Stimulated activated CD4-positive, alpha-beta T cell treated with anti-CD3 and anti-CD28 coated beads, Interleukin-1b, Interleukin-23, amount 100 ng/mL, for 24 hours (primary cell): ENCODE measurements around the gene FAM222B.
"Not testable (repeated sequence)": the region's sequence is repeated elsewhere in the genome, so short reads cannot be mapped to it uniquely, and the experiment has no call there.

Experiments
- DNase-seq, 4 experiments: peaks; one replicate each; pipeline ENCODE4 v3.0.0-alpha.2; 2020; ENCODE audit warnings: low read depth in 4 of 4, low spot score in 1 of 4

Gene FAM222B

DNA sequence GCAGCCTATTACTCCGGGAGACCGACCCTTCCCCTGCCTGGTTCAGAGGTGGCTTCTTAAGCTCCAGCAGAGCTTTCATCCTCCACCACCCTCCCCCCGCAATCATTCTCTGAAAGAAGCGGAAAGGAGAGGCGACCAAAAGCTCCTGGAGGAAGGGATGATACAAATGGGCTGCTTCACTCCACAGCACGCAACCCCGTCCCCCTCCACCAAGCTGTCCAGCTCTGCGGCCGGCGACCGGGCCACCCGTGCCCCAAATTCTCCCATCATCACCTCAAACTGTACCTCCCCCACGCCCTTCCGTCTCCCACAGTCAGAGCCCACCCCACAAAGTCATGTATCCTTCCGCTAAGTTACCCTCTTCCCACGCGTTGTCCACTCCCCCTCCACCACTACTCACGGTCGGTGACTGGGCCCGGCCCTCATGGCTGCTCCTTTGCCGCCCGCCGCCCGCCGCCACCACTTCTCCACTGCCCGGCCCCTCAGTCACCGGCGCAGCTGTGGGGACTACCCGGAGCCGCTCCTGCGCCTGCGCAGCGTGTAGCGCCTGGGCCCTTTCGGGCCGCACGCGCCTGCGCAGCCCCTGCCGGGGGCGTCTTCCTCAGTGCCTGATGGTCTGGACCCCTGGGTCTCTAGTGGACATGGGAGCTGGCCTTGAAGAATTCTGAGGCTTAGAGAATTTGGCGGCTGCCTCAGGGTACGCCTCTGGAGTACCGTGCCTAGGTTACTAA lies at the start of gene FAM222B:
TSS of gene FAM222B (minus strand) at position 509 of the 731 bp plus-strand sequence. CDS start 76,123 bp downstream, outside the sequence.
- DNase-seq, result peak; percentile 60 to 85 (median 76)

- no peak for DNase-seq
Measured at GRCh38 chr17:28892024-28892423, 49.4 kb upstream of the FAM222B start.

GRCh38 chr17:28891201-28891600 lies 48.6 kb upstream of the FAM222B start:
- DNase-seq, result no peak

DNA sequence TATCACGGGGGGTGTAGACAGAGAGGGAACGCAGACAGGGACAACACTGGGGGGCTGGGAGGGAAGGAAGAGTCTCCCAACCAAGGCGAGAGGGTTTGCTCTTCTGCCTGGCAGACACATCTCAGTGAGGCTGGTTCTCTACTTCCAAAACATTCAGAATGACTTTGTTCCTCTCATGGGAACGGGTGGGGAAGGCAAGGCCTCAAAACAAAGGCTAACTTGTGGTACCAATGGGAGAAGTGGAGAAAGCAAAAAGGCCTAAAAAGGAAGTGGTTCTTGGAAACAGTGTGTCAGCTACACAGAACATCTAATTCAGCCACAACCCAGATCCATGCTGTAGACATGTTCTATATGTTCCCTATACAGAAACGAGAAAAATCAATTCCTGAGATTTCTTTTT lies 47.4 kb upstream of the FAM222B start:
- DNase-seq, result no peak

GRCh38 chr17:28888832-28889231 lies 46.2 kb upstream of the FAM222B start:
- DNase-seq, result no peak

GRCh38 chr17:28887871-28888471 lies 45.4 kb upstream of the FAM222B start:
- no peak for DNase-seq

DNA sequence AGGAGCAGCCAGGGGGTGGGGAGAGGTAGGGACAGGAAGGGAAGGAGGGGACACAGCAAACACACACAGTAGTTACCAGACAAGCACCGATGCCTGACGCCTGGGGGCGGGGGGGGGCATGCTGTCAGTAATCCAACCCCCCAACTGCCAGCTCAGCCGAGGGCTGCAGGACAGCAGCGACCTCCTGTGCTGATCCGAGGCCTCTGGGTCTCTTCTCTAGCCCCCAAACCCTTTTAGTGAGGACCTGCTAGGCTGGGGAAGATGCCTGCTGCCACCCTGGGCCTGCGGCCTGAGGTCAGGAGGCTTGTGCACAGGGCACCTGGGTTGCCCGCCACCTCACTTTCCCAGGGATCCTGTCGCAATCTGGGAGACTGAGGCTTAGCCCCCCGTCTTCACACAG lies 43.4 kb upstream of the FAM222B start:
- DNase-seq, result no peak

DNA sequence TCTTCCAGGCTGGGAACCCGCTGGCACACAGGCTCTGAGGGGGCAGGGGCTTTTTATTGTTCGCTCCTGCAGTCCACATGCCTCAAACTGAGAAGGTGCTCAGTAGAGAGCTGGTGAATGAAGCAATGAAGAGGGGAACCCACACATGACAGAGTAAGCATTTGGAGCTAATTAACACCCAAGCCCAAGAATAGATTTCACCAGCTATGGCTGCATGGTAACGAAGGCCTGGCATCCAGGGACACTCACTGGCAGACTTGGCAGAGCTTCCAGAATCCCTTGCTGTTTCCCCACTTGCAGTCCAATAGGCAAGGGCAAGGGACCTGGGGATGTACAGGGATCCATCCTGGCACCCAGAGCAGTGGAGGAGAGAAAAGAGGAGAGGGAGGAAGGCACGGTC lies 42.8 kb upstream of the FAM222B start:
- DNase-seq, result no peak

DNA sequence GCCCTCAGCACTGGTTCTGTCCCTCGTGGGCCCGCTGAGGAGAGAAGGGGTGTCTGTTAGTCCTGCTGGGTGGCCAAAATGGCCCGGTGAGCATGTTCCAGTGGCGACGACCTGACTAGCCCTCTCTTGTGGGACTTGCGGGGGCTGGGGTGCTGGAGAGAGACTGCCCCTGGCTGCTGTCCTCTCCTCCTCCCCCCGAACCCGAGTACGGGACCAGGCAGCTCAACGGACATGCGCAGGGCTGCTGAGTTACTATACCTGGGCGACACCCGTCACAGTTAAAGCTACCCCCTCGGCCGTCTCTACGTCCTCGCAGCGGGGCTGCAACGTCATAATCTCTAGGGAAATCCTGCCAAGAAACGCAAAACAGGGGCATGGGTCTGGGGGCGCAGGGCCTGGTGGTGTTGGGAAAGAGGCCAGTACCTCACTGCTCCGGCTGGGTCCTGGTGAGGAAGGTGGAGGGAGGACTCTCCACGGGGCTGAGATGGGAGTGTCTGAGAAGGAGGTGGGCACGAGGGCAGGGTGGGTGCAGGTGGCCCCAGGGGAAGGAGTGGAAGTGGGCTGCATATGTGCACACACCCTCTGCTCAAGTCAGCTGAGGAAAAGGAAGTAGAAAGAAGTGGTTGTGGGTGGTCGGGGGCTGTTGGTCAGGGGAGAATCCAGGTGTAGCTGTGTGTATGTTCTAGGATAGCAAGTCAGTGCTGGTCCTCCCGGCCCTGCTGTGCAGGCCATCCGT lies 41.5 kb upstream of the FAM222B start:
- no peak for DNase-seq

GRCh38 chr17:28882154-28882895 lies 39.7 kb upstream of the FAM222B start:
- no peak for DNase-seq

GRCh38 chr17:28881533-28882056 lies 39.0 kb upstream of the FAM222B start:
- no peak for DNase-seq

- DNase-seq, result no peak
Measured at GRCh38 chr17:28880572-28880945, 38.0 kb upstream of the FAM222B start.

GRCh38 chr17:28879886-28880571 lies 37.4 kb upstream of the FAM222B start:
- no peak for DNase-seq

DNA sequence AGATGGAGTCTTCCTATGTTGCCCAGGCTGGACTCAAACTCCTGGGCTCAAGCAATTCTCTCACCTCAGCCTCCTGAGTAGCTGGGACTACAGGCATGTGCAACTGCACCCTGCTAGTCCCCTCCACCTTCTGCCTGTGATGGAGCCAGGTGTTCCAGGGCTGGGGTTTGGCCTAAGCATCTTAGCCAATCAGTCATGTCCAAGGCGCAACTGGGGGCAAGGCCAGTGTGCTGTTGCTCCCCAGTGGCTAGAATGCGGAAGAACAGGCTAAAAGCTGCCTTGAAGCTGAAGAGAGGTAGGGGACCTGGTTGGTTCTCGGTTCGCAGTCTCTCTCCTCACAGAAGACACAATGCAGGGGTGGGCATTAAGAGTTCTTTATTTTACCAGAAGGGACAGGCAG lies 36.4 kb upstream of the FAM222B start:
- DNase-seq, result no peak

GRCh38 chr17:28878158-28878910 lies 35.7 kb upstream of the FAM222B start:
- no peak for DNase-seq

GRCh38 chr17:28877150-28877711 lies 34.6 kb upstream of the FAM222B start:
- DNase-seq, result not testable (repeated sequence)

GRCh38 chr17:28875848-28876550 lies 33.4 kb upstream of the FAM222B start:
- DNase-seq, result no peak

DNA sequence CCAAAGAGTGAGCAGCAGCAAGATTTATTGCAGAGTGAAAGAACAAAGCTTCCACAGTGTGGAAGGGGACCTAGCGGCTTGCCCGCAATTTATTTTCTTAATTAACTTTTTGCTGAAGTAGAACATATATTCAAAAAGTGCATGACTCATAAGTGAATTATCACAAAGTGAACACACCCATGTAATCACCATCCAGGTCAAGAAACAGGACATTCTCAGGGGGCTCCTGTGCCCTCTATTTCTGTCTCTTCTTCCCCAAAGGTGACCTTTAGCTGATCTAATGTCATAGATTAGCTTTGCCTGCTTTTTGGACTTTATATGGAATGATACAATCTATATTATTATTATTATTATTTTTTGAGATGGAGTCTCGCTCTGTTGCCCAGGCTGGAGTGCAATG lies 32.2 kb upstream of the FAM222B start:
- DNase-seq, result no peak

GRCh38 chr17:28873839-28874238 lies 31.2 kb upstream of the FAM222B start:
- no peak for DNase-seq
